Measurements from ENCODE around the gene OR8B8.

GRCh38 chr11:124441519-124441918 is 4.0 kb downstream of the OR8B8 start:
- TF ChIP-seq CTCF (IDR thresholded peaks at IDR 0.05) (no peak), MAX (CRISPR knock-in tag; IDR thresholded peaks at IDR 0.05) (no peak), TEAD4 (CRISPR knock-in tag; IDR thresholded peaks at IDR 0.05) (no peak), NFYB (CRISPR knock-in tag; conservative IDR thresholded peaks at IDR 0.05; ENCODE audit: low read depth) (no peak)
